LNCAP (cell line): Measurements from ENCODE around the gene GNGT2.

Experiments used
- CTCF ChIP-seq: fragments of 450-650 bp; IDR thresholded peaks from 2 replicates; pipeline ENCODE4 v1.5.1; 2017; ENCODE audit warnings: mild to moderate bottlenecking

GNGT2 gene

GRCh38 chr17:49165143-49165542 lies 45.2 kb downstream of the GNGT2 start:
- TF ChIP-seq CTCF: no peak

- no peak for TF ChIP-seq CTCF
Observed at GRCh38 chr17:49162866-49163265, 47.5 kb downstream of the GNGT2 start.

GRCh38 chr17:49157784-49158183 lies 52.6 kb downstream of the GNGT2 start:
- TF ChIP-seq CTCF: no peak

GRCh38 chr17:49156256-49156655 lies 54.1 kb downstream of the GNGT2 start:
- TF ChIP-seq CTCF: no peak
